NCI-H187 (cell line): Measurements from ENCODE around the gene CNIH2.
"Not testable (repeated sequence)": the region's sequence is repeated elsewhere in the genome, so short reads cannot be mapped to it uniquely, and the experiment has no call there.

Experiments used
- DNase-seq, 2 experiments: peaks; one replicate each; lab custom pipeline; 2025; lab: John Stamatoyannopoulos, UW

The CNIH2 gene

GRCh38 chr11:66315498-66315885 is 37.5 kb downstream of the CNIH2 start:
- no peak for DNase-seq

DNA sequence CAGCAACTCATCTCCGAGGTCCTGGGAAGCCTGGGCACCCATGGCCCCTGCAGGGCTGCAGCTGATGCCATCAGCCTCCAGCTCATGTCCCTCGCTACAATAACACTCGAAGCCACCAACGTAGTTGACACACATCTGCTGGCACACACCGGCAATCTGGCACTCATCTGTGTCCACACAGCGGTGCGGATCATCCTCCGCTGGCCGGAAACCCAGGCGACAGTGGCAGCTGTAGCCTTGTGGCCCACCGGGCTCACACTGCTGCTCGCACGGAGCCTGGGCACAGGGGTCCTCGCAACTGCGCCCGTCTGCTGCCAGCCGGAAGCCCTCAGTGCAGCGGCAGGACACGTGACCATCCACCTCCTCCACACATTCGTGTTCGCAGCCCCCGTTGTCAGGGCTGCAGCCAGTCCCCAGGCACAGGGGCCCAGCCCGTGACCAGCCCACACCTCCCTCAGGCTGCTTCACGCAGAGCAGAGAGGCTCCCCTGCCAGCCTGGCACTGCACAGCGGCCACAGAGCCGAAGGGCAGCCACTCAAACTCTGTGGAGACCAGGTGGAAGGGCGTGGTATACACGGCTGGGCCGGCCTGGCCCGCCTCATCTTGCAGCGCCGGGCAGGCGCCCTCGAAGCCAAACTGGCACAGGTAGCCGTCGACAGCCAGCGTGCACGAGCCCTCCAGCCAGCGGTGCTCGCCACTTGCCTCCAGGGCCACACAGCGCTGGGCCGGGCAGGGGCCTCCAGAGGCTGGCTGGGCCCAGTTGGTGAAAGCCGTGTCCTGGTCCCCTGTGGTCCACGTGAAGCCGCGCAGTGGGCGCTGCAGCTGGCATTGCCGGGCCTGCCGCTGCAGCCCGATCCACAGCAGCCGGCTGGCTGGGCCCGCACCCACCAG is 38.2 kb downstream of the CNIH2 start:
- DNase-seq = no peak

DNA sequence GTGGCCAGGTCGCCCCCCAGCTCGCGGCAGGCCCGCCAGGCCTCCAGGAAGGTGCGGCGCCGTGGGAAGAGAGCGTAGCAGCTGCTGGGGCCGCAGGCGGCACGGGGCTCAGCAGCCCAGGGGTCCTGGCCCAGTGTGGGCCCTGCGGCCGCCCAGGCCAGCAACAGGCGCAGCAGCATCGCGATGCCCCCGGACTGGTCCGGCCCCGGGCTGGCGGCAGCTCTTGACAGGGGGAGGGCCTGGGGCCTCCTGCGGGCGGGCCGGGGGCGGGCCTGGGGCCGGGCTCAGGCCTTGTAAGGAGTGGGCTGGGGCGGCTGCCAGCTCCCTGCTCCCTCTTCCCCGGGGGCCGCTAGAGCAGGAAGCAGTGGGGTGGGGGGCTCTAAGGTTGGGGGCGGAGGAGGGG is 38.9 kb downstream of the CNIH2 start, which contains the start of gene CD248:
Gene CD248, minus strand, starts transcription at position 196 of the 403 bp plus-strand sequence. Its CDS starts 17 bp downstream, at position 179.
- no peak for DNase-seq

GRCh38 chr11:66317322-66317722 is 39.3 kb downstream of the CNIH2 start:
- DNase-seq = no peak

- no peak for DNase-seq
Observed at GRCh38 chr11:66317723-66318599, 40.0 kb downstream of the CNIH2 start.

GRCh38 chr11:66318600-66318970 is 40.6 kb downstream of the CNIH2 start:
- no peak for DNase-seq

- DNase-seq = not testable (repeated sequence)
Observed at GRCh38 chr11:66320289-66320688, 42.3 kb downstream of the CNIH2 start.

GRCh38 chr11:66320748-66321147 is 42.8 kb downstream of the CNIH2 start:
- DNase-seq = not testable (repeated sequence)

DNA sequence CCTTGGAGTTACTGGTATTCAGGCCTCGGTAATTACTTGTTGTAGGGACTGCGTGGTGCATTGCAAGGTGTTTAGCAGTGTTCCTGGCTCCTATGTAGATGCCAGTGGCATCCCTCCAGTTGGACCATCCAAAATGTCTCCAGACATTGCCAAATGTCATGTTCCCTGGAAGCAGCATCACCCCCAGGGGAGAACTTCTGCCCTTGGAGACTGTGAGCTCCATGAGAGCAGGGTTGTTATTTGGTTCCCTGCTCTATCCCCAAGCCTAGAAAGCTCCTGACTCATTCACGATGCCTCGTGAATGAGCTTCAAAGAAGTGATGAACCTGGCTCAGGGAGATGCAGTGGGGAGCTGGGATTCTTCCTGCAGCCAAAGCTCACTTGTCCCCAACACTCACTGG is 43.6 kb downstream of the CNIH2 start:
- no peak for DNase-seq

DNA sequence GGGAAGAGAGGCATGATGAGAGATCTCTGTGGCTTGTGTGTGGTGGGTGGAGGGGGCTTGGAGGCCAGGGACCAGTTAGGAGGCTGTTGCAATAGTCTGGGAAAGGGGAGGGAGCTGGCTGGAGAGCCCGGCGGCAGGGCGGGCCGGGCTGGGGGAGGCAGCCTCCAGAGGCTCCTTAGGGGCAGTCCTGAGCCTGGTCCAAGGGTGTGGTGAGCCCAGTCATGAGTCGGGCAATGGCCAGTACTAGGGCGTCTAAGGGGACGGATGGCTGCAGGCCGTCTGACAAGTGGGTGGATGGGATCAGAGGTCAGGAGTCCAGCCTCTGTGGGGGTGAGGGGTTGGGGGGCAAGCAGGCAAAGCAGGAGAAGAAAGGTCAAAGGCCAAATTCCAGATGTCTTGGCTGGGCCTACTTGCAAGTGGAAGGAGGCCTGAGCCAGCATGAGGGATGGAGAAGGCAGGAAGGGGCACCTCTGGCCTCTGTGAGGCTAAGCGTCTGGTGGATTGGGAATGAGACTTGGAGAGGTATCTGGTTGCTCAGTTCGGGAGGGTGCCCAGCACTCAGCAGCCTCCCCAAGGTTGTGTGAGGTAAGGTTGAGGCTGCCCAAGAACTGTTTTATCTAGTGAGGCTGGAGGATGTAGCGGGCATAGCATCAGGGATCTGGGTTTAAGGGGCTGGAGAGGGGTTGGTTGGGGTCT is 44.9 kb downstream of the CNIH2 start:
- no peak for DNase-seq

- DNase-seq = no peak
Observed at GRCh38 chr11:66323684-66324083, 45.7 kb downstream of the CNIH2 start.

GRCh38 chr11:66324664-66325063 is 46.7 kb downstream of the CNIH2 start:
- no peak for DNase-seq

GRCh38 chr11:66325263-66325671 is 47.3 kb downstream of the CNIH2 start:
- no peak for DNase-seq

GRCh38 chr11:66326261-66327111 is 48.5 kb downstream of the CNIH2 start:
- DNase-seq = no peak

- DNase-seq = no peak
Observed at GRCh38 chr11:66327171-66328030, 49.4 kb downstream of the CNIH2 start.

GRCh38 chr11:66328031-66328301 is 50.0 kb downstream of the CNIH2 start:
- no peak for DNase-seq

- peak; percentile 4 to 61 for DNase-seq
Observed at GRCh38 chr11:66328302-66329144, 50.5 kb downstream of the CNIH2 start.

- no peak for DNase-seq
Observed at GRCh38 chr11:66329165-66329673, 51.2 kb downstream of the CNIH2 start.

GRCh38 chr11:66330931-66331330 is 53.0 kb downstream of the CNIH2 start:
- no peak for DNase-seq
